GM18867 (cell line): ENCODE results near the gene NFIC.
A peak's percentile ranks its signal among the peaks of the same experiment; 100 is the strongest.

ENCODE experiments used
- ATAC-seq: cut with Tn5 transposase; IDR thresholded peaks from one replicate; pipeline ENCODE4 v1.9.1; 2021; ENCODE audit warnings: mild to moderate bottlenecking, moderate library complexity; ENCODE audit not compliant: unreplicated experiment

Gene NFIC

DNA sequence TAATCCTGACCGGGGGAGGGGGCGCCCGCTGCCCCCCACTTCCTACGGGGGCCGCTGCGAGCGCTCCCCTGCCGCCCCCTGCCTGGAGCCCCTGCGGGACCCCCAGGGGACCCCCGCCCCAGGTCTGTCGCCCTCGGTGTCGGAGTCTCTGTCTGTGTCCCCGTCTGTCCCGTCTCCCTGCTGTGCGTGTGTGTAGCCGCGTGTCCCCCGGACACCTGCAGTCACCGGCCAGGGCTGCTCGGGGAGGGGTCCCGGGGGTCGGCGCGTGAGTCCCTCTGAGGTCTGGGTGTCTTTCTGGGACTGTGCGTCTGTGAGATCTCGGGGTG is 7.7 kb upstream of the NFIC start:
- no peak for ATAC-seq

DNA sequence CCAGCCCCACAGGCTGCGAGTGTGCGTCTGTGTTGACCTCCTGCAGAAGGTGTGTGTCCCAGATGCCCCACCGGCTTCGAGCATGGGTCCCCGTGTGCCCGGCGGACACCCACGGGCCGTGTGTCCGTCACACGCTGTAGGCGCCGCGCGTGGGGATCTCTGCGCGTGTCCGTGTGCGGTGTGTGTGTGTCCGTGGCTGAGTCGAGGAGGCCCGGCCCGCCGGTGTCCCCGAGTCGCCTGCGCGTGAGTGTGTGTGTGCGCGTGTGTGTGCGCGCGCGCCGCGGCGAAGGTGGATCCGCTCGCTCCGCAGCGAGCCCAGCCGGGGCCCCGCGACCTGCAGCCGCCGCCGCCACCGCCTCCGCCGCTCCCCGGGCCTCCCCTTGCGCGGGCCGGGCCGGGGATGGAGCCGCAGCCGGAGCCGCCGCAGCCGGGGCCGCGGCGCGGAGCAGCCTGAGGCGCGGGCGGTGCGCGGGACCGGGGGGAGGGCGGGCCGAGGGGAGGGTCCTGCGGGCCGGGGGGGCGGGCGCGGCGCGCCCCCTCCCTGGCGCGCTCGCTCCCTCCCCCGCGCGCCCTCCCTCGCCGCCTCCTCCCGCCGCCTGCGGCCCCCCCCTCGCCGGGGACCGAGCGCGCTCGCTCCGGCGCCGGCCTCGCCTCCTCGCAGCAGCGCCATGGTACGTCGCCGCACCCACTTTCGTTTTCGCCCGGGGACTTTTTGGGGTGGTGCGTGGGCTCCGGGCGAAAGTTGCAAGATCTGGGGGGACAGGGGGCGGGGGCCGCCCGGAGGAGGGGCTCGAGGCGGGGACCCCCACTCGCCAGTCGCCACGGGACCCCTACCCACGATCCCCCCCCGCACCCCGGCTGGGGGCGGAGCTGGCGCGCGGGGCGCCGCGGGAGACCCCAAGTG is 7.1 kb upstream of the NFIC start:
- ATAC-seq = peak; percentile 45

DNA sequence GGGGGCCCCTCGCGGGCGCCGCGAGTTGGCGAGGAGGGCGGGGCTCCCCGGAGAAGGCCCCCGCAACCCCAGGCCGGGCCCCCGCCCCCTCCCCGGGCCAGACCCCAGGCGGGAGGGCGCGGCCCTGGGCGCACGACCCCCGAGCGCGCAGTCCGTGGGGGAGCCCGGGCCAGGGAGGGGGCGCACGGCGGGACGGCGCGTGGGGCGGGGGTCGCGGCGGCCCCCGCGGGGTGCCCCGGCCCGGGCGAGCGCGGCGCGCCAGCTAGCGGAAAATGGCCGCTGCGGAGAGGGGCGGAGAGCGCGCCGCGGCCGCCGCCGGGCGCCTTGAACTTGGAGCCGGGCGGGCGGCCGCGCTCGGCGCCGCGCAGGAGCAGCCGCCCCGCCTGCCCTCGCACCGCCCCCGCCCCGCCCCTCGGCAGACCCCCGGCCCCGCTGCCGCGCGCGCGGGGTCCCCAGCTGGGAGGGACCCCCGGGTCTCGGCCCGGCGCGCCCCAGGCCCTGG is 6.4 kb upstream of the NFIC start:
- ATAC-seq = peak; percentile 19

DNA sequence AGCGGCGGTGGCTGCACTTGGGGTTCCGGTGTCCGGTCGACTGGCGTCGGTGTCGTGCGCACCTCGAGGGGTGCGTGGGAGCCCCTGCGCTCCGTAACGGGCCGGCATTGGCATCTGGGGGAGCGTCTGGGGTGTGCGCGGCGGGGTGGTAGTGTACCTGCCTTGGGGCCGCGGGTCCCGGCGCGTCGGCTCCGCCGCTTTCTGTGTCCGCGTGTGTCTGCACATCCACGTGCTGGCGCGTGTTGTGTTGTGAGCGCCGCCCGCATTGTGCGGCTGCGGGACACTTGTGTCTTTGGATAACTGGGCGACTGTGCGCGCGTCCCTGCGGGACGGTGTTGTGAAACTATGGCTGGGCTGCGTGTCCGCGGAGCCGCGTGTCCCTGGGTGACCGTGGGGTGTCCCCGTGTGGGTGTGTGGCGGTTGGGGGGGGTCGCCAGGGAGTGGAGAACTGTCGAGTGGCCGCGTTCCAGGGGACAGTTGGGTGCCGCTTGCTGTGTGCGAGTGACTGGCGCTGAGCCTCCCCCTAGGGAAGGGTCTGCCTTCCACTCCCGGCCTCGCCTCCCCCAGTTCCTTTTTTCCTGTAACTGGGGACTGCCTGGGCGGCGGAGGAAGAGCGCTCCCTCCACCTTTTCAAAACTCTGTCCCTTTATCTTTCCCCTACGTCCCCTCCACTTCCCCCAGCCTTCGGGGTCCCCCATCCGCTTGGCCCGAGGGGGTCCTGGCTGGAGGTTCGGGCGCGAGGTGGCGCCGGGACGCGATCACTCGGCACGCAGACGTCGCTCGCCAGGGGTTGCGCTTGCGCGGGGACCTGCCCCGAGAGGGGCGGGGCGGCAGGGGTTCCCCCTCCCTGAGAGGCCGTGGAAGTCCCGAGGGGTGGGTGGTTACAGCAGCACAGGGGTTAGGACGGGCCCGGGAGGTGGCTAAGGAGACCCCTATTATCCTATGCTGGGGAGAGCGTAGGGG is 5.7 kb upstream of the NFIC start:
- ATAC-seq = peak; percentile 29

DNA sequence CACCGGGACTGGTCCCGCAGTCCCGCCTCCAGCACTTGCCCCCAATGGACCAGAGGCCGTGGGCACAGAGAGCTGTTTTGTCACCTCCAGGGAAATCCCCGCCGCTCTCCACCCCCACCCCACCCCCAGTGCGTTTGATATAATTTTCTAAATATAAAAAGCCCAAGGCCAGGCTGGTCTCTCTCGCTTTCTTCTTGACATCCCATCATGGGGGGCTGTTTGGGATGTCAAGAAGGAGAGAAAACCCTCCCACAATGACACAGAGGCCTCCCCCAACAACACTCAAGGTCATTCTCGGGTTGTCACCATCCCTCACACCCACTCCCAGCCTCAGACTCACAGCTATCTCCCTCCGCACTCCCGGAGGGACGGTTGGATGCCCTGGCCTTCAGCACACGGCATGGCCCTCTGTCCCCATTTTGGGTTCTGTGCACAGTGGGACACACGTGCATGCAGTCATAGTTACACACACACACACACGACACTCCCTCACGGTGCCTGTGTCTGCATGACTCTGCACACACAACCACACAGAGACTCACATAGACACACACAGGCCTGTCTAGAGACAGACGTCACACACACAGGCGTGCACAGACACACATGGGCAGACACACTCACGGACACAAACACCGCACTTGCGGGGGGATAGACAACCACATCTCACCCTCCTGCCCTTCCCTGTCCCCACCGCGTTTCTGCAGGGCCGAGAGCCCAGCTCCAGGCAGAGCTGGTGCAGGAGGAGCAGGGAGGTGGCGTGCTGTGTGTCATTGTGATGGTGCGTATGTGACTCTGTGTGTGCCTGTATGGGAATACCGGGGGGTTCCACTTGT is 4.8 kb upstream of the NFIC start:
- no peak for ATAC-seq

DNA sequence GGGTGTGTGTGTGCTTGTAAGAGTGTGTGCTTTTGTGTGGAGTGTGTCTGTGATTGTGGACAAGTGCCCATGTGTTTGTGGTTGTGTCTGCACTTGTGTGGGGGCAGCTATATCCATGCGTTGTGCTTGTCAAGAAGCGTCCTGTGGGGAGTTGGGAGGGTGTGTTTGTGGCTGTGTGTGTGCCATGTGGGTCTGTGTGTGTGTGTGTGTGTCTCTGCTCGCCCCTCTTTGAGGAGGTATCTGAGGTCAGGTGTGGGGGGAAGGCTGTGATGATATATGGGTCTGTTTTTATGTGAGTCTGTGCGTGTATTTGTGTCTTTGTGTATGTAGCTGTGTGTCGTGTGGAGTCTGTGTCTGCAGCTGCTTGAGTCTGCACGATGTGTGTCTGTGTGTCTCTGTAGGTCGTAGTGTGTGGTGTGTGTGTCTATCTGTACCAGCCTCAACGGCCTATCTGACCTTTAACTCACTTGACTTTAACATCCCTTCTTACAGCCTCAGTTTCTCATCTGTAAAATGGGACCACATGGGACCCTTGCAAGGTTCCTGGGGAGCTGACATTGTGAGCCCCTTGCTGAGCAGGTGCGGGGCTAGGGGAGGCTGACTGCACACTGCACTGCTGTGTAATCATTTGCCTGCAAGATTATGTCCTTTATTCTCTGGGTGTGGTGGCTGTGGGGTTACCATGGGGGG is 4.0 kb upstream of the NFIC start:
- ATAC-seq = no peak

DNA sequence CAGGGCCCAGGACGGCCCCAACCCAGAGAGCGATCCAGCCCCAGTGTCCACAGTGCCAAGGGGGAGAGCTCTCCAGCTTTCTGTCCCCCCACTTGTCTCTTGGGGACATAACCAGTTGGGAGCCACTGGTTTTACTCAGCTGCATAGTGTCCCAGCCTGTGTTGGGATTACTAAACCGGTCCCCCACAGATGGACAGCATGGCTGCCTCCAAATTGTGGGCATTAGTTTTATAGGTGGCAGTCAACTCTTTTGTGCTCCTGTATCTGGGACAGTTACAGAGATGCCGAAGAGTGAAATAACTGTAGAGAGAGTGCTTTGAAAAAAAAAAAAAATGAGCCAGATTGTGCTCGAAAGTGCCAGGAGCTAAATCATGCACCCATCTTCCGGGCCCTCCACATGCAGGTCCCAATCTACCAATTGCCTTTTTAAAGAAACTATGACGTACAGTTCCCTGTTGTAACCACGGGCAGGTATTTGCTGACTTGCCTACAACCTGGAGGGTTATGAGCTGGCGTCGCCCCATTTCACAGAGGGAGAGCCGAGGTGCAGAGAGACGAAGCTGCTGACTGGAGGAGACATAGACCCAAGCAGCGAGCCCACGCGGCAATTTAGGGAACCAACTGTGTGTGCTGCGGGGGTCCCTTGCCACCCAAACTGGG is 2.4 kb upstream of the NFIC start:
- ATAC-seq = no peak

DNA sequence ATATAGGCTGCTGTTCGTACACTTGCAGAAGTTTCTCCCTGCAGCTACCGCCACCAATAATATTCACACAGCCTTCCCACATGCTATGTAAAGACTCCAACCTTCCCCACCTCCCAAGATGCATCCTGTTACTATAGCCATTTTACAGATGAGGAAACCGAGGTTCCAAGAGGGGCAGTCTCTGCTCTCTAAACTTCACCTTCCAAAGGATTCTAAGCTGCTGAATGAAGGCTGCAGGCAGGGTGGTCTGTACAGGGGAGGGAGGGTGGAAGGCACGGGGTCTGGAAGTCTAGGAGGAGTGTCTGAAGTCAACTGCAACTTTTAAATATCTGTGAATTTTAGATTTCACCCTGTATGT is 1.9 kb upstream of the NFIC start:
- ATAC-seq = no peak

DNA sequence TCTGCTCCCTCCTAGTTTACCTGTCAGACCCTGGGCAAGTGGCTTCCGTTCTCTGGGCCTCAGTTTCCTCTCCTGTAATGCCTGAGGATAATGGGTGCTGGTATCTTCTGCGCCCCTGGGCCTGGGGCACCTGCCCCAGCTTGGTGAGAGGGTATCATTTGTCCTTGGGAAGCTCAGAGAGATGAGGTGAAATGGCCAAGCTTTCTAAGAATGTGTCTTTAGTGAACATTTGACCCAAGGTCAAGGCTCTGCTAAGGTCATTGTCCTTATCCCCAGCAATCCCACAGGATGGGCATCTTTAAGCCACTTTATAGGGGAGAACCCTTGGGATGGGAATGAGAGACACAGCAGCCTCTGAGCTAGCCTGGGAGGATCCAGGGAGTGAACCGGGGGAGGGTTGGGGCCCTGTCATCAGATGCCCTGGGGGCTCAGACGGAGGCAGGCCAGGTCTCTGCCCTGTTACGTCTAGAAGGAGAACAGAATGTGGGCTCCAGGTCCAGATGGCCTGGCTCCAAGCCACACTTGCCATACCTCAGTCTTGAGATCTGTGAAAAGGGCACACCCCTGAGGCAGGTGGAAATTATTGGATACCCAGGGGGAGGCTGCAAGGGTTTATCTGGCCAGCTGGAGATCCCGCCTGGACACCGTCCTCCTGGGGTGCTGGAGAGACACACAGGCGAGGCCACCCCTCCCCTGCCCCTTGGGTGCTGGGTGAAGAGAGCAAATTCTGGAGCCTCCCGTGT is 1.1 kb upstream of the NFIC start:
- ATAC-seq = no peak

DNA sequence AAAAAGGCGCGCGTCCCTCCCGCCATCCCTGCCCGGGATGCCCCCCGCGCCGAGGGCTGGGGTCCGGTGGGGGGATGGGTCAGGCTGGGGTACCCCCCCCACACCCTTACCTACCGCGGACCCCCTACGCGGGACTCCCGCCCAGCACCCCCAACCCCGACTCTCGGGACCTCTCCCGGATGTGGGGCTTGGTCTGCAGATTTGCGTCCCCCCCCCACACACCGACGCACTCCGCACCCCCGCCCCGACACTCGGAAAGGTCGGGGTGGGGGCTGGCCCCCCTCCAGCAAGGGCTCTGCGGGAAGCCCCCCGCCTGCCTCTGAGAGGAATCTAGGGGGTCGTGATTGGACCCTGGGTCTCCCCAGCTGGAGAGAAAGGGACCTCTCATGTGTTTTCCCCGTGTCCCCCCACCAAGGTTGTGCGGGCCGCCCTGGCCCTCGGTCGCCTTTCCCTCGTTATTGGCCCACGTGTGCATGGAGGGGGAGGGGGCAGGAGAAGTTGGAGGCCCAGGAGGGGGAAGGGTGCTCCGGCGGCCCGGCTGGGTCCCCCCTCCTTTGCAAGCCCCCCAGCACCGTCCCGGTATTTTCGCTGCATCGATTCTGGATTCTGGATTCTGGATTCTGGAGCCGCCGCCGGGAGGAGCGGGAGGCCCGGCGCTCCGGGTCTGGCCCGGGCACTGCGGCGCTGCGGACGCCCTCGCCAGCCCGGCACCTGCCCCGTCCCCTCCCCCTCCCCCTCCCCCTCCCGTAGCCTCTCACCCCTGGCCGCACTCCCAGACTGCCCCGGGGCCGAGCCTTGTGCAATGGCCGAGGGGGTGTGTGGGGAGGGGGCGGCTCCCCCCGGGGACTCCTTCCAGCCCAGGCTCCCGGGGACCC is 607 bp downstream of the NFIC start:
- no peak for ATAC-seq

DNA sequence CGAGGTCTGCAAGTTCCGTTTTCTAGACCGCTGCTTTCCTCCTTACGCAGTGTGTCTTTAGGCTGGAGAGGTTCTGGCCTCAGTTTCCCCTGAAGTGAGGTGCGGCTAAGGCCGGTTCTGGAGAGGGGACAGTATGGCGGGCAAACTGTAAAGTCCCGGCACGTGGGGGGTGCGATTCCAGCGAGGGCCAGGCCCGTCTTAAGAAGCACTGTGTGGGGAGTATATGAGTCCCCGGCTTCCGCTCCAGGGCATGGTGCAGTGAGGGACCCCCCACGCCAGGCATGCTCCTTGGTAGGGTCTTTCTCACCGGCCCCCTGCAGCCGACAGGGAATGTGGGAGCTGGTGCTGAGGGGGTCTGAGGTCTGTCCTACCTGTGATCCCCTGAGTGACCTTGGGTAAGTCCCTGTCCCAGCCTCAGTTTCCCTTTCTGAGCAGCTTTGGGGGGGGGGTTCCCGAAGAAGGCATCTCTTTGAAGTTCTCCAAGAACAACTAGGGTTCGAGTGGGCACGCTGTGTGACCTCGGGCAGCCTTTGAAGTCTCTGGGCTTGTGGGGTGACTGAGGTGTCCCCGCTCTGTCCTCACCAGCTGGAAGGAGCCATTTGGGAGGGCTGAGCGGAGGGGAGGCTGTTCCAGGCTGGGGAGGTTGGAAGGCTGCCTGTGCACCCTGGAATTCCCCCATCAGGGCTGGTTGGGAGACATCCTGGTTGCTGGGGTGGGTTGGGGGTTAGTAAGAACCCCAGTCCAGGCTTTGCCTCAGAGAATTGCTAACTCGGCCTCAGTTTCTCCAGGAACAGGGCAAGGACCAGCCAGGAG is 1.5 kb downstream of the NFIC start:
- no peak for ATAC-seq

DNA sequence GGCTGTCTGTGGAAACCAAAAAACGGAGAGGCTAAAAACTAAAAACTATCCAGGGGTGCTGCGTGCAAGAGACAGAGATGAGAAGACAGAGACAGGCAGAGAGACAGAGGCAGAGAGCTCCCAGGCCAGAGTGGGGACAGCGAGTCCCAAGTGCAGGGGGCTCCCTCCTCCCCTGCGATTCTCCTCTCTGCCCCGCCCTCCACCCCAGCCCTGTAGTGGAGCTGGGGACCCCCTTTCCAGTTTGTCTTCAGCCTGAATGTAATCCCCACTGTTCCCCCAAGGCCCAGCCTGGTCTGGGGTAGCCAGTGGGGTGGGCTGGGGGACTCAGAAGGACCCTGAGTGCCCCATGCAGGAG is 2.0 kb downstream of the NFIC start:
- no peak for ATAC-seq

DNA sequence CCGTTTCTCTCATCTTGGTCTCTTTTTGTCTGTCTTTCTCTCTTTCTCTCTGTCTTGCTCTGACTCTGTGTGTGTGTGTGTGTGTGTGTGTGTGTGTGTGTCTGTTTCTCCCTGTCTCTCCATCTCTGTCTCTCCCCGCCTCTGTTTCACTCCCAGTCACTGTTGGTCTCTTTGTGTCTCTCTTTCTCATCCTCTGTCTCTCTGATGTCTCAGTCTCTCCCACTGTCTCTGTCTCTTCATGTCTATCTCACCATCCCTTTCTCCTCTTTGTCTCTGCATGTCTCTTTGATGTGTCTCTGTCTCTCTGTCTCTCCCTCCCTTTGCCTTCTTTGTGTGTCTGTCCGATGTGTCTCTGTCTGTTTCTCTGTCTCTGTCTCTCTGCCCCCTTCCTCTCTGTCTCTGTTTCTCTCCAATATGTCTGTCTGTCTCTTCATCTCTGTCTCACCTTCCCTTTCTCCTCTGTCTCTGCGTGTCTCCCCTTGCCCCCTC is 2.5 kb downstream of the NFIC start:
- ATAC-seq = no peak

DNA sequence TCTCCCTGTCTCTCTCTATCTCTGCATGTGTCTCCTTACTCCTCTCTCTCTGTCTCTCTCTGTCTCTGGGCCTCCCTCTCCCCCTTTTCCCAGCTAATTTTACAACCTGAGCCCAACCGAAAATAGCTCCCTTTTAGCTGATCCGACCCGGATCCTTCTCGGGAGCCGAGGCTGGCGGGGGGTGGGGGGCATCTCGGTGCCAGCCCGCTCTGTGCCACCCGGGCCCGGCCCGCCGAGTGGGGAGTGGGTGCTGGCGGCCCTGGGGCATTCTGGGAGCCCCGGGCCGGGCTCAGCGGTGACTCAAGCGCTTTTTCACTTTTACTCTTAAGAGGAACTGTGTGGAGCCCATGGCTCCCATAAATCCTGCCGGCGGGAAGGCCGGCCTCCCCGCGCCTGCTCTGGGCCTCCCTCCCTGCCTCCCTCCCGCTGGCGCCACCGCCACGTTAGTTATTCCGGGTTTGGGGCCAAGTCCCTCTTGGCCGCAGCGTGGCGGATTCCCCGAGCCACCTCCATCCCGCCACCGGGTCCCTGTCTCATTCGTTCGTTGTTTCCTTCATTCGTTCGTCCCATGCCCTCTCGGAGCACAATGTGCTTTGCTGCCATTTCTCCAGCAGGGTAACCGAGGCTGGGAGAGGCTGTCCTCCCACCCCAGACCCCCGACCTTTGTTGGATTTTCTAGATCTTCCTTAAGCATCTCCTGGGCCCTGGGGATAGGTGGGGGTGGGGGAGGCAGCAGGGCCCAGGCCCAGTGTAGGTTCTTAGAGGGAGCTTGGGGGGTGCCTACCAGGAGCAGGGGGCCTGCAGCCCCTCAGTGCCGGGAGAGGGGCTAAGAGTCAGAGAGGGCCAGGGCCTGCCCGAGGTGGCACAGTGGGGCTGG is 3.2 kb downstream of the NFIC start:
- ATAC-seq = no peak

DNA sequence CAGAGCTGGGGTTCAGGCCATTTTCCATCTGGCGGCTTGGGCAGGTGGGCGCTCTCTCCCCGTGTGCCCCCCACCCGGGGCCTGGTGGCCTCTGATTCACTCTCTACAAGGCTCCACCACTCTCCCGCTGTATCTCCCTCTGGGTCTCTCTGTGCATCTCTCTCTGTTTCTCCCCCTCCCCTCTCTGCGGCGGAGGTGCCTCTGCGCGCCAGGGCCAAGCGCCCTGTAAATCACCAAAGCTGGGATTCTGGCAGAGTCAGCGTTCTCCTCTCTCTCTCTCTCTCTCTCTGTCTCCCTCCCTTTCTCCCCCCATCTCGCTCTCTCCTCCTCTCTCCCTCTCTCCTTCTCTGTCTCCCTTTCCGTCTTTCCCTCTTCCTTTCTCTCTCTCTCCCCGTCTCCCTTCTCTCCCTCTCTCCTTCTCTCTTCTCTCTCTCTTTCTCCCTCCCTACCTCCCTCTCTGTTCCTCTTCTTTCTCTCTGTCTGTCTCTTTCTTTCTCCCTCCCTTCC is 3.9 kb downstream of the NFIC start:
- no peak for ATAC-seq
